Cardiac septum (tissue), 1 donor: Measurements from ENCODE around the gene PES1. TPM values are rescaled to one million over a fixed set of nuclear protein-coding genes. Genes with fewer than 3 reads are reported as not detected.
"Not testable (repeated sequence)": the region's sequence is repeated elsewhere in the genome, so short reads cannot be mapped to it uniquely, and the experiment has no call there.

Experiments
- DNase-seq: peaks from one replicate; pipeline ENCODE4 v3.0.0-alpha.2; 2020; ENCODE audit warnings: low spot score
- intact Hi-C: fragments of 100-400 bp; cut with DNase I; formaldehyde crosslinking; loops from one replicate; pipeline ENCODE4 v1.14.0; 2022
- total RNA-seq: library from RNA; stranded (reverse); fragmentation: NEBNext Ultra II Directional; extraction: Animal tissue kit (Norgen Biotek cat#: 25700); gene quantifications from one replicate; pipeline ENCODE4 v1.2.1, GENCODE V29; 2021
- donor health status: DM: no; HTN: no; CAD: no.

PES1 gene
- total RNA-seq, 1 donor from 2014 or later, result 28.1 TPM

DNA sequence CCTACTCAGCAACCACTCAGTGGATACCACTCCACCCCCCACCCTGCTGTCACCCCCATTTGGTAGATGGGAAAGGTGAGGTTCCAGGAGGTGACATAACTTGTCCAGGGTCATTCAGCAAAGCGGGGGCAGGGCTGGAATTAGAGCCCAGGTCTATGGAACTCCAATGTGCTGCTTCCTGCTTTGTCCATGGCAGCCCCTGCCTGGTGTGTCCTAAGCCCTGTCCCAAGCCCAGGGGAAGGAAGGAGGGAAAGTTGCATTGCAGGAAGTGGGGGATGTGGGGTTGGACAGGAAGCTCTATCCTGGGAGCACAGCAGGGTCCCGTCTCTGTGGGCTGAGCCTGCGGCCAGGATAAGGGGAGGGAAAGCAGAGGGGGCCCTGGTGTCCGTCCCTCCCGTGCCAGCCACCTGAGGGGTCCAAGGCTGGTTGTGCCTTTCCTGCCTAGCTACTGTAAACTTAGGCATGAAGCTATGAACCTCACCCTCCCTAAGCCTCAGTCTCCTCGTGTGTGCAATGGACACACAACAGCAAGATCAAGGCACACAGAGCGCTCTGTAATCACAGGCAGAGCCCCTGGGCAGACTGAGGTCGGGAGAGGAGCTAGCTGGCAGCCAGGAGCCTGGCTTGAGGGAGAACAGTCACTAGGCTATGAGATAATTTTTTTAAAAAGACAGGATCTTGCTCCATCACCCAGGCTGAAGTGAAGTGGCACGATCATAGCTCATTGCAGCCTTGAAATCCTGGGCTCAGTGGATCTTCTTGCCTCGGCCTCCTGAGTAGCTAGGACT lies 30.1 kb downstream of the PES1 start:
- intact Hi-C loops, result no loop called here
- no peak for DNase-seq

- intact Hi-C loops, result not testable (repeated sequence)
These were observed 31.0 kb downstream of the PES1 start for GRCh38 chr22:30560643-30561202.

DNA sequence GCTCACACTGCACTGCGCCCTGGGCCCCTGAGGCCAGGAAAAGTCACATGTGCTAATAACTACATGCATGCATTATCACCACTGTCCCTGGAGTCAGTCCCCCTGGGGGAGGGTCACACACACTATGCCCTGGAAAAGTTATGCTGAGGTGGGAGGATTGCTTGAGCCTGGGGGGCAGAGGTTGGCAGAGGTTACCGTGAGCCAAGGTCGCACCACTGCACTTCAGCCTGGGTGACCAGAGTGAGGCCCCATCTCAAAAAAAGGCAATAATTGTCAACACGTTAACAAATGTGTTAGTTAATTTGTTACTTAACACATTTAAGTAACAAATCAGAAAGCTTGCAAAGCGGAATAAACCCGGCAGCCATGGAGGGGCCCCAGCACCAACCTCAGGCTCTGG lies 31.8 kb downstream of the PES1 start:
- intact Hi-C loops, result no loop called here
- DNase-seq, result no peak

More at GRCh38 chr22:30560643-30561202, 31.0 kb downstream of the PES1 start:
- DNase-seq, result not testable (repeated sequence)

- intact Hi-C loops, result no loop called here
- no peak for DNase-seq
These were observed 34.5 kb downstream of the PES1 start for GRCh38 chr22:30557243-30557642.

DNA sequence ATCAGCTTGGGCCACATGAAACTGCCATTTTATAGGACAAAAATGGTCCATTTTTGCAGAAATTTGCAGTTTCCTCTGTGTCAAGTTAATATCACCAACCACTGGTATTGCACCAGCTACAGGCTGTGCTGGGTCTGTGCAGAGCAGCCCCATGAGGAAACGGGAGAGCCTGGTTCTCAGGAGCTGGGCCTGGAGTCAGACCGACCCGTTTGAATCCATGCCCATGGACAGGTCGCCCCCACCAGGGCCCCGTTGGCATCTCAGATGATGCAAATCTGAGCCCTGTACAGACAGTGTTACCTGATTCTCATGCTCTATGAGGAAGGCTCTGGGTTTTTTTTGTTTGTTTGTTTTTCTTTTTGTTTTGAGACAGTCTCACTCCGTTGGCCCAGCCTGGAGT lies 35.3 kb downstream of the PES1 start:
- DNase-seq, result no peak
- intact Hi-C loops, result no loop called here

- no peak for DNase-seq
- intact Hi-C loops, result no loop called here
These were observed 36.2 kb downstream of the PES1 start for GRCh38 chr22:30555282-30556210.

- DNase-seq, result no peak
- intact Hi-C loops, result no loop called here
These were observed 37.7 kb downstream of the PES1 start for GRCh38 chr22:30553971-30554370.

DNA sequence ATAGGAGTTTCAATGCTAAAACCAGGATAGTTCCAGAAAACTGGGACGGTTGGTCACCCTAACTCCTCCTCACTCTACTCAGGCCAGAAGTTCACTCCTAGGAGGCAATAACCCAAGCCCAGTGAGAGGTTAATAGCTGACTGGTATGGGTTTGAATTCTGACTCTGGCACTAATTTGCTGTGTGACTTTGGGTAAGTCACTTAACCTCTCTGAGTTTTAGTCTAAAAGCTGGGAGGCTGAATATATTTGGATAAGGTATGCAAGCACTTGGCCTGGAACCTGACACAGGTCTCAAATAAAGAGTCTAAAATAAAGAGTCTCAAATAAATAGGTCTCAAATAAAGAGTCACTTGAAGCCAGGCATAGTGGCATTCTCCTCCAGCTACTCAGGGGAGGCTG lies 39.0 kb downstream of the PES1 start:
- DNase-seq, result no peak
- intact Hi-C loops, result no loop called here

DNA sequence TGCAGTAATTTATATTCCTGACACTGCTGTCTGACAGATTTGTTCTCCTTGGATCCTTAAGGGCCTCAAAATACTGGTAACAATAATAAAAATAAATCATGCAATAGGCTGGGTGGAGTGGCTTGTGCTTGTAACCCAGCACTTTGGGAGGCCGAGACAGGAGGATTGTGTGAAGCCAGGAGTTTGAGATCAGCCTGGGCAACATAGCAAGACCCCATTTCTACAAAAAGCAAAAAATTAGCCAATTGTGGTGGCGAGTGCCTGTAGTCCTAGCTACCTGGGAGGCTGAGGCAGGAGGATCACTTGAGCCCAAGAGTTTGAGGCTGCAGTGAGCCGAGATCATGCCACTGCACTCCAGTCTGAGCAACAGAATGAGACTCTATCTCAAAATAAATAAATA lies 39.9 kb downstream of the PES1 start:
- DNase-seq, intact Hi-C loops: not testable (repeated sequence)

- no peak for DNase-seq
- intact Hi-C loops, result no loop called here
These were observed 44.5 kb downstream of the PES1 start for GRCh38 chr22:30547188-30547587.

DNA sequence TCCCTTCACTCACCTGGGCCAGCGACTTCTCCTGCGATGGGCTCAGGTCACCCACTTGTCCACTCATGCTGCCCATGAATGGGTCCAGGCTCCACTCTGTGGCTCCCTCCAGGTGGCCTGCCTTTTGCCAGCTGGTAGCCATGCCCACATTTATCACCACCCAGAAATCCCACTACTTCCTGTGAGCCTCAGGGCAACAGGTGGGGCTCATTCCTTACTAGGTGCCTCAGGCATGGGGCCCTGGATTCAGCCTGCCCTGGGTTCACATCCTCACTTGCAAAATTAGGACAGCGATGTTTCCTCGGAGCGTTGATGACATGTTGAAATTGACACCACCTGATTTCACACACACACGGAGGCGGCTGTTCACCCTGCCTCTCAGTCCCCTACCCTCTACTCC lies 45.1 kb downstream of the PES1 start, which contains the start of gene SEC14L6:
SEC14L6 (minus strand) TSS at position 126 of the 400 bp plus-strand sequence; CDS start at position 67, 59 bp downstream.
- no peak for DNase-seq
- intact Hi-C loops, result no loop called here

DNA sequence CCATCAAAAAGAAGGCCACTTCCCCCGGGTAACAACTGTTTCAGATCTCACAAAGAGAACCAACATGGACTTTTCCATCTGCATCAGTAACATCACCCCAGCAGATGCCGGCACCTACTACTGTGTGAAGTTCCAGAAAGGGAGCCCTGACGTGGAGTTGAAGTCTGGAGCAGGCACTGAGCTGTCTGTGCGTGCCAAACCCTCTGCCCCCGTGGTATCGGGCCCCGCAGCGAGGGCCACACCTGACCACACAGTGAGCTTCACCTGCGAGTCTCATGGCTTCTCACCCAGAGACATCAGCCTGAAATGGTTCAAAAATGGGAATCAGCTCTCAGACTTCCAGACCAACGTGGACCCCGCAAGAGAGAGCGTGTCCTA lies 48.9 kb downstream of the PES1 start:
- no peak for DNase-seq

GRCh38 chr22:30541961-30542810 lies 49.5 kb downstream of the PES1 start:
- no peak for DNase-seq
- intact Hi-C loops, result no loop called here

More for the DNA sequence above, 48.9 kb downstream of the PES1 start:
- intact Hi-C loops, result no loop called here

GRCh38 chr22:30541511-30541910 lies 50.2 kb downstream of the PES1 start:
- DNase-seq, intact Hi-C loops: not testable (repeated sequence)

GRCh38 chr22:30539368-30539767 lies 52.3 kb downstream of the PES1 start:
- DNase-seq, result no peak
- intact Hi-C loops, result no loop called here

DNA sequence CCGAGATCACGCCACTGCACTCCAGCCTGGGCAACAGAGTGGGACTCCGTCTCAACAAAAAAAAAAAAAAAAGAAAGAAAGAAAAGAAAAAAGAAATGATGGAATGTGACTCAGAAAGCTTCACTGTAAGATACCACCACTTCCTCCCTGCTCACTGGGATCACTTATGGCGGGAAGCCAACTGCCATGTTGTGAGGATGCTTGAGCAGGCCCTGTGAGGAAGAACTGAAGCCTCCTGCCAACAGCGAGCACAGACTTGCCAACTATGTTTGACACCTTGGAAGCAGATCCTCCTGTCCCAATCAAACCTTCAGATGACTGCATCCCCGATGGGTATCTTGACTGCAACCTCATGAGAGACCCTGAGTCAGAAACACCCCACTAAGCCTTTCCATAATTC lies 53.4 kb downstream of the PES1 start:
- intact Hi-C loops, result no loop called here
- DNase-seq, result no peak

- intact Hi-C loops, result no loop called here
- DNase-seq, result no peak
These were observed 54.5 kb downstream of the PES1 start for GRCh38 chr22:30537083-30537731.

- no peak for DNase-seq
- intact Hi-C loops, result no loop called here
These were observed 56.5 kb downstream of the PES1 start for GRCh38 chr22:30535182-30535581.
